Measurements from ENCODE around the gene PTPRA.

GRCh38 chr20:3067139-3068014 lies 194.1 kb downstream of the PTPRA start:
- TF ChIP-seq MAX (IDR thresholded peaks at IDR 0.05; ENCODE audit: low read depth, low read length) (no peak), POLR2A (IDR thresholded peaks at IDR 0.05; ENCODE audit: extremely low read depth, insufficient read length) (no peak)
